WERI-Rb-1 (cell line): ENCODE data around the gene PLA2G6.

Source experiments
- DNase-seq: peaks from one replicate; pipeline ENCODE4 v3.0.0-alpha.2; 2020
- H3K27ac ChIP-seq: fragments of 250-450 bp; sonication (Bioruptor Pico); 2 replicates; pipeline ENCODE4 v1.5.1; 2020; ENCODE audit warnings: mild to moderate bottlenecking, moderate library complexity
- H3K27me3 ChIP-seq: fragments of 250-450 bp; sonication (Bioruptor Pico); 2 replicates; pipeline ENCODE4 v1.5.1; 2021; ENCODE audit warnings: mild to moderate bottlenecking, low read depth, moderate library complexity; ENCODE audit not compliant: insufficient read depth, severe bottlenecking
- H3K36me3 ChIP-seq: fragments of 250-450 bp; sonication (Bioruptor Pico); 2 replicates; pipeline ENCODE4 v1.5.1; 2020; ENCODE audit warnings: mild to moderate bottlenecking, moderate library complexity
- H3K4me3 ChIP-seq: 2 replicates; pipeline ENCODE4 v1.5.1; 2011; ENCODE audit warnings: low read depth, mild to moderate bottlenecking, control low read depth, low read length
- H3K9me3 ChIP-seq: fragments of 250-450 bp; sonication (Bioruptor Pico); 2 replicates; pipeline ENCODE4 v1.5.1; 2021; ENCODE audit warnings: mild to moderate bottlenecking, moderate library complexity; ENCODE audit not compliant: severe bottlenecking
- CTCF ChIP-seq: IDR thresholded peaks from 2 replicates; pipeline ENCODE4 v1.5.1; 2011; ENCODE audit warnings: low read depth, mild to moderate bottlenecking, control low read depth, inconsistent platforms, low read length

PLA2G6 gene

DNA sequence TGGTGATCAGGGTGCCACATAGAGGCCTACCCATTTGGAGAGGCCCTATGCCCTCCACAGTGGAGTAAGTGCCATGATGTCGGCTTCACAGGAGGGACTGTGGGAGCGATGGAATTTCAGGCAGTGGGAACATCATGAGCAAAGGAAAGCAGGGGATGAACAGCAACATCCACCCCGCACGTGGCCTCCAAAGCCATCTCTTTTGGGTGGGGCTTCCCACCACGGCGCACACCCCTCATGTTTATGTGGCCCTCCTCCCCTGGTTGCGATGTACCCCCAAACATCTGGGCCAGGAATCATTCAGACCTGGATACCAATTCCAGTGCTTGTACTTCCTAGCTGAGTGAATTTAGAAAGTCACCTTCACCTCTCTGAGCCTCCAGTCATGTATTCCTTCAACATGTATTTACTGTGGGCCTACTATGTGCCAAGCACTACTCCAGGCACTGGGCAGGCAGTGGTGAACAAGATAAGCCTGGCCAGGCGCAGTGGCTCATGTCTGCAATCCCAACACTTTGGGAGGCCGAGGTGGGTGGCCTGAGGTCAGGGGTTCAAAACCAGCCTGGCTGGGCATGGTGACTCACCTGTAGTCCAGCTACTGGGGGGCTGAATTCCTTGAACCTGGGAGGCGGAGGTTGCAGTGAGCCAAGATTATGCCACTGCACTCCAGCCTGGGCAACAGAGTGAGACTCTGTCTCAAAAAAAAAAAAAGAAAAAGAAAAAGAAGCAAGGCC is 18.4 kb upstream of the PLA2G6 start:
- no peaks in the 10 kb centered on the region for H3K9me3 ChIP-seq
- DNase-seq = no peak
- TF ChIP-seq CTCF = no peak
- no peaks in the 10 kb centered on the region for H3K27me3 ChIP-seq
- H3K36me3 ChIP-seq = no peaks in the 10 kb centered on the region
- H3K4me3 ChIP-seq = no peak overlapping the region
- H3K27ac ChIP-seq = no peak overlapping the region

DNA sequence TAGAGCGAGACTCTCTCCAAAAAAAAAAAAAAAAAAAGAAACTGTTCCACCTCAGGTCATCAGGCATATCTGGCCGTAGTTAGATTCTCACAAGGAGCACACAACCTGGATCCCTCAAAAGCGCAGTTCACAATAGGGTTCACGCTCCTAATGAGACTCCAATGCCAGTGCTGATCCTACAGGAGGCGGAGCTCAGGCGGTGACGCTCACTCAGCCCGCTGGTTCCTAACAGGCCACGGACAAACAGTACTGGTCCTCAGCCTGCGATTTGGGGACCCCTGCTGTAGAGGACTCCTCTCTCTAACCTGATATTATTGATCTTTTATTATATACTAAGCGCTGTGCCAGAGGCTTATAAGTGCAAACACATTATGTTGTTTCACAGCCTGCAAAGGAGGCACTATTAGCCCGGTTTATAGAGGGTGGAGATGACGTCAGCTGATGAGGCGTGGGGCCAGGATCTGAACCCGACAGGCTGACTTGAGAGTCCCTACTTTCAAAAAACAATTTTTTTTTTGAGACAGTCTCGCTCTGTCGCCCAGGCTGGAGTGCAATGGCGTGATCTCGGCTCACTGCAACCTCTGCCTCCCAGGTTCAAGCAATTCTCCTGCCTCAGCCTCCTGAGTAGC is 15.3 kb upstream of the PLA2G6 start:
- Histone ChIP-seq H3K27ac (no peak overlapping the region), H3K27me3 (no peaks in the 10 kb centered on the region), H3K4me3 (no peak overlapping the region), H3K9me3 (no peaks in the 10 kb centered on the region), H3K36me3 (no peaks in the 10 kb centered on the region)
- DNase-seq = no peak
- TF ChIP-seq CTCF = no peak

DNA sequence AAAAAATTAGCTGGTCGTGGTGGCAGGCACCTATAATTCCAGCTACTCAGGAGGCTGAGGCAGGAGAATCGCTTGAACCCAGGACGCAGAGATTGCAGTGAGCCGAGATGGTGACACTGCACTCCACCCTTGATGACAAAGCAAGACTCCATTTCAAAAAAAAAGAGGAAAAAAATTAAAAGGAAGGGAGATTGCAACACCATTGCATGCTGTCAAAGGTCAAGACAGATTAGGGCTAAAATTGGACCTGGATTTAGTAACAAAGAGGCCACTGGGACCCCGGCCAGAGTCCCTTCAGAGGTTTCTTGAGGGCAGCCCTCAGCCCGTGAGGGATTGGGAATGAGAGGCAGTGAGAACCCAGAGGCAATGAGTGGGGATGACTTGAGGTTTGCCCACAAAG is 11.9 kb upstream of the PLA2G6 start:
- no peak for TF ChIP-seq CTCF
- H3K27me3 ChIP-seq = no peaks in the 10 kb centered on the region
- no peak overlapping the region for H3K4me3 ChIP-seq
- H3K36me3 ChIP-seq = no peaks in the 10 kb centered on the region
- H3K9me3 ChIP-seq = no peaks in the 10 kb centered on the region
- no peak overlapping the region for H3K27ac ChIP-seq
- no peak for DNase-seq

DNA sequence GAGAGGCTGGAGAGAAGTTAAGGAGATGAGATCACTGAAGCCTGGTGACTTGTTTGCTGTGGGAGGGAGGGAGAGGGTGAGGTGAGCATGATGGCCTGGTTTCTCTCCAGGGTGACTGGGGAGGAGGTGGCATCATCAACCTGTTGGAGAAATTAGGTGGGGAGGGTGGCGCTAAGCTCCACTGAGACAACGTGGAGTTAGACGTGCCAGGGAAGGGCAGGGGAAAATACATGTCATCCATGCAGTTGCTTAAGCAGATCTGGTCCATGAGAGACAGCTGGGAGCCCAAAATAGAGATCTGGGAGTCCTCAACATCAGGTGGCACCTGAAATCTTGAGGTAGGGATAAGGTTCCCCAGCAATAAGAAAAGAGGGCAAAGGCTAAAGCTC is 10.8 kb upstream of the PLA2G6 start:
- no peak overlapping the region for H3K4me3 ChIP-seq
- H3K36me3 ChIP-seq = no peaks in the 10 kb centered on the region
- TF ChIP-seq CTCF = no peak
- H3K27ac ChIP-seq = no peak overlapping the region
- no peaks in the 10 kb centered on the region for H3K9me3 ChIP-seq
- no peak for DNase-seq
- no peaks in the 10 kb centered on the region for H3K27me3 ChIP-seq

- DNase-seq = no peak
- Histone ChIP-seq H3K36me3 (no peaks in the 10 kb centered on the region), H3K9me3 (no peaks in the 10 kb centered on the region), H3K4me3 (no peak overlapping the region), H3K27me3 (no peaks in the 10 kb centered on the region), H3K27ac (no peak overlapping the region)
- TF ChIP-seq CTCF = no peak
Observed at GRCh38 chr22:38191731-38192474, 10.3 kb upstream of the PLA2G6 start.
